Ovary (tissue), 9 donors: ENCODE results near the gene APC. TPM values are rescaled to one million over a fixed set of nuclear protein-coding genes. Genes with fewer than 3 reads are reported as not detected.

Experiments
- DNase-seq, 5 donors: peaks; one replicate each; pipeline ENCODE4 v3.0.0-alpha.2; 2019 to 2020
- H3K27ac ChIP-seq, 2 donors: fragments of 200-600 bp; one replicate each; pipeline versions ENCODE4 v1.5.1 to v1.8.0; 2019 to 2022
- H3K27me3 ChIP-seq: fragments of 200-600 bp; one replicate; pipeline ENCODE4 v1.8.0; 2022
- H3K36me3 ChIP-seq: fragments of 200-600 bp; sonication (generic); one replicate; pipeline ENCODE4 v1.5.1; 2019
- H3K4me1 ChIP-seq: one replicate; pipeline ENCODE4 v1.8.1; 2013; ENCODE audit warnings: mild to moderate bottlenecking, moderate library complexity; ENCODE audit not compliant: insufficient read depth
- H3K4me3 ChIP-seq: fragments of 200-600 bp; sonication (generic); one replicate; pipeline ENCODE4 v1.5.1; 2017
- H3K9me3 ChIP-seq, 2 donors: fragments of 200-600 bp in 1 of 2; sonication (generic) in 1 of 2; one replicate each; pipeline versions ENCODE4 v1.5.1 to v1.8.1; 2013 to 2019; ENCODE audit warnings: mild to moderate bottlenecking in 1 of 2, moderate library complexity in 1 of 2
- EP300 ChIP-seq: sonication (generic); formaldehyde crosslinking; IDR thresholded peaks from one replicate; pipeline ENCODE4 v1.6.1; 2017; ENCODE audit warnings: antibody characterized with exemption
- POLR2A ChIP-seq: fragments of 450-650 bp; IDR thresholded peaks from one replicate; pipeline ENCODE4 v1.6.1; 2017; ENCODE audit warnings: antibody characterized with exemption, mild to moderate bottlenecking, moderate library complexity
- WGBS, 3 donors: extraction: QIAGEN DNeasy Blood & Tissue Kit in 1 of 3; methylation state at CpG; one replicate each; pipeline versions ENCODE4 v1.1.5 to v1.1.7; 2013 to 2017; 5-methylcytosine and 5-hydroxymethylcytosine counted together
- intact Hi-C, 4 donors: fragments of 100-400 bp; cut with DNase I; formaldehyde crosslinking; loops; one replicate each; pipeline versions ENCODE4 v1.11.0 to v1.15.1; 2022 to 2023
- polyA plus RNA-seq, 2 donors: library from polyadenylated mRNA; stranded (reverse); fragments of 200-250 nt in 1 of 2; fragments of 350-450 nt in 1 of 2; fragmentation: Illumina TruSeq in 1 of 2; extraction: RNeasy Lipid Tissue Mini Kit (QIAGEN cat#74804) in 1 of 2; gene quantifications; one replicate each; pipeline ENCODE4 v1.2.3, GENCODE V29; 2013 to 2014
- total RNA-seq, 7 donors: library from RNA; depleted of rRNA in 2 of 7; stranded (reverse); fragments of >200 nt in 2 of 7; fragmentation: NEBNext Ultra II Directional in 3 of 7; extraction: Animal tissue kit (Norgen Biotek cat#: 25700) in 3 of 7; gene quantifications; one replicate each; pipeline versions ENCODE4 v1.1.0 to v1.2.4, GENCODE V29; 2016 to 2023
- TF ChIP-seq, protein P1 (sequence below), 3 donors: fragments of 450-650 bp in 2 of 3; fragments of 200-600 bp in 1 of 3; IDR thresholded peaks; one replicate each; pipeline versions ENCODE4 v1.5.1 to v1.8.0; 2016 to 2022; ENCODE audit warnings: antibody characterized with exemption in 3 of 3, mild to moderate bottlenecking in 1 of 3
- donor health status: DM: no; HTN: no; CAD: no; lungs with moderate emphysema.
- donor health status: DM: no; HTN: no; CAD: no.
- donor health status: Bipolar disorder and iron deficiency.
- donor health status: DM: yes; HTN: yes; CAD: no.
- donor health status: DM: no; HTN: no; CAD: no.
- donor health status: DM: yes; HTN: yes; CAD: no.

APC gene
- total and polyA plus RNA-seq, 9 donors = 5.1 to 44.6 (median 33.2) TPM

DNA sequence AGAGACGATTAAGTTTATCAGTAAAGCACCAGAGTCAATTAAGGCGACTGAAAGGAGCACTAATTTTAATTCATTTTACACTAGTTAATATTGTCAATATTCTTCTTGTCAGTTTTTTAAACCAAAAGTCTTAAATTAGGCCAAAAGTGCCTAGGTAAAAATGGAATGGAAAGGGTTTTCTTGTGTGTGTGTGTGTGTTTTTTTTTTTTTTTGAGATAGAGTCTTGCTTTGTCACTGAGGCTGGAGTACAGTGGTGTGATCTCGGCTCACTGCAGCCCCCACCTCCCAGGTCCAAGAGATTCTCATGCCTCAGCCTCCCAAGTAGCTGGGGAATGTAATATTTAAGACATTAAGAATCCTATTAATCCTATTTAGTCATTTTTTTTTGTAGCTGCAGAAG, 3.1 kb upstream of the APC start:
- intact Hi-C loops = no loop called here
- H3K9me3 ChIP-seq = no peaks in the 10 kb centered on the region
- TF ChIP-seq POLR2A (no peak), EP300 (no peak)
- TF ChIP-seq, protein P1, sequence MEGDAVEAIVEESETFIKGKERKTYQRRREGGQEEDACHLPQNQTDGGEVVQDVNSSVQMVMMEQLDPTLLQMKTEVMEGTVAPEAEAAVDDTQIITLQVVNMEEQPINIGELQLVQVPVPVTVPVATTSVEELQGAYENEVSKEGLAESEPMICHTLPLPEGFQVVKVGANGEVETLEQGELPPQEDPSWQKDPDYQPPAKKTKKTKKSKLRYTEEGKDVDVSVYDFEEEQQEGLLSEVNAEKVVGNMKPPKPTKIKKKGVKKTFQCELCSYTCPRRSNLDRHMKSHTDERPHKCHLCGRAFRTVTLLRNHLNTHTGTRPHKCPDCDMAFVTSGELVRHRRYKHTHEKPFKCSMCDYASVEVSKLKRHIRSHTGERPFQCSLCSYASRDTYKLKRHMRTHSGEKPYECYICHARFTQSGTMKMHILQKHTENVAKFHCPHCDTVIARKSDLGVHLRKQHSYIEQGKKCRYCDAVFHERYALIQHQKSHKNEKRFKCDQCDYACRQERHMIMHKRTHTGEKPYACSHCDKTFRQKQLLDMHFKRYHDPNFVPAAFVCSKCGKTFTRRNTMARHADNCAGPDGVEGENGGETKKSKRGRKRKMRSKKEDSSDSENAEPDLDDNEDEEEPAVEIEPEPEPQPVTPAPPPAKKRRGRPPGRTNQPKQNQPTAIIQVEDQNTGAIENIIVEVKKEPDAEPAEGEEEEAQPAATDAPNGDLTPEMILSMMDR (IDR thresholded peaks at IDR 0.05) = no peak
- H3K27ac ChIP-seq = no peak overlapping the region
- no peaks in the 10 kb centered on the region for H3K27me3 ChIP-seq
- no peaks in the 10 kb centered on the region for H3K36me3 ChIP-seq
- no peak overlapping the region for H3K4me3 ChIP-seq
- peaks cover 4% of the 10 kb centered on the region for H3K4me1 ChIP-seq
- no peak for DNase-seq
- 92 to 96% (median 95%) methylated on average over 3 of the region's 3 CpGs for WGBS, 3 donors

DNA sequence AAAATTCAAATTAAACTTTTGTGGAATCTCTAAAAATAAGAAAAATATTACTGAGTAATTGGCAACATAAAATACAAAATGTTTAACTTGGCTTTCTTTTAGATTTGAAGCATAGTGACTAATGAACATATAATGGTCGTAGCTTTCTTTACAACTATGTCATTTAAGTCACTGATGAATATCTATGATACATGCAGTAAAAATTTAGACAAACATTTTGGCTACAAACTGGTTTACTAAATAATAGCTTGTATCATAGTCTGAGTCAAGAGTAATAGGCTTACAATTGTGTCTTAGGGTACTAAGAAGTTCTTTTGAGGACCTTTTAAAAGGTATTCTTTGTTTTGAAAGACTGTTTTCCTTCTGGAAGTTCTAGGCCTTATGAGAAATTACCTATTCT, 2.0 kb upstream of the APC start:
- H3K27me3 ChIP-seq = no peaks in the 10 kb centered on the region
- no peak overlapping the region for H3K4me3 ChIP-seq
- no peaks in the 10 kb centered on the region for H3K9me3 ChIP-seq
- peaks cover 4% of the 10 kb centered on the region for H3K4me1 ChIP-seq
- intact Hi-C loops = no loop called here
- no peak for DNase-seq
- WGBS, 3 donors = 64 to 75% (median 69%) methylated on average over 1 of the region's 1 CpG
- TF ChIP-seq, protein P1 (IDR thresholded peaks at IDR 0.05) = no peak
- TF ChIP-seq POLR2A (no peak), EP300 (no peak)
- no peak overlapping the region for H3K27ac ChIP-seq
- H3K36me3 ChIP-seq = no peaks in the 10 kb centered on the region

DNA sequence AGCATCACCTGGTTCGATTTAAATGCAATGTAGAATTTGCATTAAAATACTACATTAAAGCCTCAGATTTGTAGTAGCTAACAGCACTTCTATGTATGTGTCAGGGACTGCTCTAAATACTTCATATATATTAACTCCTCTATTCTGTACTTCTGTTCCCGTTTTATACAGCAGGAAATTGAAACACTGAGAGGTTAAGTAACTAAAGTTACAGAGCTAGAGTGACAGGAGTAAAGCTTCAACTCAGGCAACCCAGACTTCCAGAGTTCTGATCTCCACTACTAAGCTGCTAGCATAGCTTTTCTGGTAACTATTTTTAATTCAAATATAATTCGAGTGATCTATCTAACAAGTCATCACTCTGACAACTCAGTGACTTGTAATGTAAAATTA, 619 bp upstream of the APC start:
- Histone ChIP-seq H3K27ac (peak overlapping the region in 1 of 2 donors; percentile 28), H3K27me3 (no peaks in the 10 kb centered on the region), H3K36me3 (no peaks in the 10 kb centered on the region), H3K4me3 (peak overlapping the region; percentile 57), H3K4me1 (peaks cover 4% of the 10 kb centered on the region), H3K9me3 (no peaks in the 10 kb centered on the region)
- 22 to 32% (median 23%) methylated on average over 3 of the region's 3 CpGs for WGBS, 3 donors
- DNase-seq = no peak
- TF ChIP-seq EP300 = no peak
- no peak for TF ChIP-seq POLR2A
- TF ChIP-seq, protein P1 (IDR thresholded peaks at IDR 0.05) = no peak
- intact Hi-C loops = no loop called here

- Histone ChIP-seq H3K4me3 (peak overlapping the region; percentile 57), H3K27ac (no peak overlapping the region), H3K36me3 (no peaks in the 10 kb centered on the region), H3K9me3 (no peaks in the 10 kb centered on the region), H3K4me1 (peaks cover 4% of the 10 kb centered on the region), H3K27me3 (no peaks in the 10 kb centered on the region)
- TF ChIP-seq EP300 = no peak
- no peak for TF ChIP-seq POLR2A
- TF ChIP-seq, protein P1 (IDR thresholded peaks at IDR 0.05) = no peak
- intact Hi-C loops = no loop called here
- DNase-seq = no peak
- WGBS, 3 donors = 8 to 16% (median 14%) methylated on average over 5 of the region's 5 CpGs
Measured at GRCh38 chr5:112738191-112738560, 491 bp downstream of the APC start.

GRCh38 chr5:112742424-112742823, 4.7 kb downstream of the APC start:
- TF ChIP-seq POLR2A = no peak
- no peak for TF ChIP-seq EP300
- TF ChIP-seq, protein P1 (IDR thresholded peaks at IDR 0.05) = no peak
- intact Hi-C loops = no loop called here
- WGBS, 3 donors = 90 to 97% (median 95%) methylated on average over 3 of the region's 3 CpGs
- Histone ChIP-seq H3K27me3 (no peaks in the 10 kb centered on the region), H3K4me3 (no peak overlapping the region), H3K27ac (no peak overlapping the region), H3K9me3 (no peaks in the 10 kb centered on the region), H3K36me3 (no peaks in the 10 kb centered on the region), H3K4me1 (peaks cover 4% of the 10 kb centered on the region)
- no peak for DNase-seq
